GM19324 (cell line): ENCODE measurements around the gene MCF2L.

Experiments used
- ATAC-seq: cut with Tn5 transposase; IDR thresholded peaks from one replicate; pipeline ENCODE4 v1.9.1; 2021; ENCODE audit warnings: mild to moderate bottlenecking, moderate library complexity; ENCODE audit not compliant: unreplicated experiment, low FRiP score

The MCF2L gene

GRCh38 chr13:112963641-112964040 is 5.4 kb upstream of the MCF2L start:
- no peak for ATAC-seq

DNA sequence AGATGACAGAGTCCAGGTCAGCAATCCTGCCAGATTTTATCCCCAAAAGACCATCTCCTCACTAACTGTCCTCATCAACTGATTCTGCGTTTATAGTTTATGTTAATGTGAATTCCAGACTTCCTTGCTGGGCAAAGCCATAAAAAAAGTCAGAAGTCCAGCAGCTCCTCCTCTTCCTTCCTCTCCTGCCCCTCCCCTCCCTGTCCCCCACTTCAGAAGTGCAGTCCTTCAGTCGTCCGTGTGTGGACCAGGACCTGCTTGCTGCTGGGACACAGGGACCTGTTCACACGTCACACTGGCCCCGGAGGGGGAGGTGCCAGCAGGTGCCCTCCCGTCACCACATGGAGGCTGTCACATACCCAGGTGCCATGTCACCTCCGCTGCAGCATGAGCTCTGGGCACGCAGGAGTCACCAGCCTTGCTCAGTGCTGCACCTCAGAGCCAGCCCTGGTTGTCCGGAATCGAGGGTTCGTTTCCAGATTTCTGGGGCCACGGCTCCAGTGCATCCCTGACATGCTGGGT is 4.0 kb upstream of the MCF2L start:
- no peak for ATAC-seq

DNA sequence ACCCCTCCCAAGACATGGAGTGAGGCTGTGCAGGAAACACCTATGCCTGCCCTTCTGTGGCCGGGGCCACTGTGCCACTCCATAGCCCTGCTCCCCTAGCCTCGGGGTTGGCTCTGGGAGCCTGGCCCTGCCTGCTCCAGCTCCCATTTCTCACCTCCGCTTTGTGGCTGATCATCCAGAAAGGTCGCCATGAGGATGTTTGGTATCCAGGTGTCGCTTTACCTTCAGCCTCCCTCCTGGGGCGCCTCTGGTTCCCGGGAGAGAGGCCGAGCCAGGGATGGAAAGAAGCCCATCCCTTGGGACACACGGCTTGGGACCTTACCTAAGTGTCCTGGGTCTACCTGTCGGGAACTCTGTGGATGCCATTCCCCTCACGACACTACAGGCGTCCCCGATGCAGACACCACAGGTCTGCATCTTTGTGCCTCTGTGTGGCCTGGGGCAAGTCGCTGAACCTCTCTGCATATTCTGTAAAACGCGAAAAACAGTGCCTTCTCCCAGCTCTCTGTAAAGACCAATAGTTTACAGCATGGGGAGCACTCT is 3.4 kb upstream of the MCF2L start:
- no peak for ATAC-seq

DNA sequence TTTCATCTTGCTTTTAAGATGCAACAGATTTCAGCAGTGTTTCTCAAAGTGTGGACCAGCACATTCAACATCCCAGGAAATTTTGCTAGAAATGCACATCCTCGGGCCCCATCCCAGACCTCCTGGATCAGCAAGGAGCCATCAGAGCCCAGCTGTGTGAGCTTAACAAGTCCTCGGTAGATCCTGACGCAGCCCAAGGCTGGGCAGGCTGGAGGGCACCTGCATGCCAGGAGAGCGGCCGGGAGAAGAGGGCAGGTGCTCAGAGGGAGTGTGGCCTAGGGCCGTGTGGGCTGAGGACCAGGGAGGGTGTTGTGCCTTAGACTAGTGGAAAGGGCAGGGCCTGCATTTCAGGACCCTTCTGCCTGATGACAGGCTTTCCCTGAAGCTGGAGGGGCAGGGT is 2.2 kb upstream of the MCF2L start:
- no peak for ATAC-seq

DNA sequence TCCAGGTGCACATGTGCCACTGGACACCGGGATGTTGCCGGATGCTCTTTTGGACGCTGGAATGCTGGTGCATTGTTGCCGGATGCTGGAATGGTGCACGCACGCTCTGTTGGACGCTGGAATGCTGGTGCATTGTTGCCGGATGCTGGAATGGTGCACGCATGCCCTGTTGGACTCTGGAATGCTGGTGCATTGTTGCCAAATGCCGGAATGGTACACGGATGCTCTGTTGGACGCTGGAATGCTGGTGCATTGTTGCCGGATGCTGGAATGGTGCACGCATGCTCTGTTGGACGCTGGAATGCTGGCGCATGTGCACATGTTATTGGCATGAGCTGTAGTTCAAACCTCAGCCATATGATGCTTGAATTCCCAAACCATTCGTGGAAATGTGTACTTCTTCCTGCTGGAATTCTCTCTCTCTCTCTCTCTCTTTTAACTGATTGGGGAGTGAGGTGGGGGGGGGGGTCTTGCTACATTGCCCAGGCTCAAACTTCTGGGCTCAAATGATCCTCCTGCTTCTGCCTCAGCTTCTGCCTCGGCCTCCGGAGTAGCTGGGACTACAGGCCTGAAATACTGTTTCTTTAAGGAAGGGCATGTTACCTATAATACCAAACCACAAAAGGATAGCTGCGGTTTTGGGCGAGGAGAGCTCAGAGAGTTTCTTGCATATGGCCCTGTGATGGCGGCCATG is 1.2 kb upstream of the MCF2L start:
- ATAC-seq = no peak

GRCh38 chr13:112968380-112968909 is 569 bp upstream of the MCF2L start:
- no peak for ATAC-seq

DNA sequence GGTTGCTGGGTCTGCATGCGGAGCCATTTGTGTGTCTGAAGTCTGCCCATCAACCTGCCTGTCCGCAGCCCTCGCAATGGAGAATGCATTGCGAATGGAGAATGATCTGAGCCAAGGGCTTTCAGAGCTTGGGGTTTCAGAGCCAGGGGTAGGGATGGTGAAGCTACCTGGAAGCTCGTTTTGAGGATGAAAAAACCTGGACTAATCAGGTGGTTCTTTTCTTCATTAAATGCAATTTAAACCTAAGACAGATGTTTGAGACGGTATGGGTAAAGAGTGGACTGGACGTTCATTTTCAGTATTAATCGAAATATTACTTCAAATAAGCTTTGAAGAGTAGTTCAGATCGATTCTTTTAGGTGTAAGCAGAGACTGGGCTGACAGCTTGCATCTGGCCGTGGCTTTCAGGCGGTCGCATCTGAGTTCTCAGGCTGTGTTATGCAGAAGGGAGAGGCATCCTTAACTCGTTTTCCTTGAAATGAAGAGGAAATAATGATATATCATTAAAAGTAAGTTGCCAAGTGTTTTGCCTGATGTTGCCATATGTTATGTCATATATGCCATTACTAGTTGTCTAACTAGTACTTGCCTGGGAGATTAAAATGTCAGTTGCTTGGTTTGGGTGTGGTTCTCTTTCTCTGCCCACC is 801 bp downstream of the MCF2L start:
- no peak for ATAC-seq

DNA sequence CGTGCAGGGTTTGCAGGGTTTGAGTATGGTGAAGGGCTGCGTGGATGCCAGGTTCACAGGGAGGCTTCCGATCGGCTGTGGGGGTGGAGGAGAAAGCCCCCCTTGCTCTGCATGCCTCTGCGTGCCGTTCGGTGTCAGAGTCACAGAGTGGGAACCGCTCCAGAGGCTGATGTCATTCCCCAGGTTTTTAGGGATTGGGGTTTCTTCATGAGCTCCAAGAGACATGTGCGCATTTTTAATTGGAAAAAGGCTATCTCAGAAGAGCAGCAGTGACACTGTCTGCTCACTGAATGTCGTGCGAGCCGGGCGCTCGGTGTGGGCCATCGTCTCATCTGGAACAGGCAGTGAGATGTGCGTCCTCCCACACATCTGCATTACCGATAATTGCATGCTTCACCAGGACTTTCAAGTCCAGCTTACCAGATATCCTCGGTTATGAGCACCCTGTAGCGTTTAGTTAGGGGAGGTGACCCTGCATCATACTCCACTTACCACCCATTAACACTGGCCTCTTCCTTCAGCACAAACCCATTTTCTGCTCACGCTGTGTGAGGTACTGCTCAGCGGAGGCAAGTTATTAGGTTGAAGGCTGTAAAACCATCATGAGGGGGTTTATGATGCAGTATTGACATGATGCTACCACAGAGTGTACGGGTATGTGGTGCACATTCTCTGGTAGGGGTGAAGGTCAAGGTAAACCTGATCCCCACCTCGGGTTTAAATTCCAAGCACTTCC is 1.7 kb downstream of the MCF2L start:
- no peak for ATAC-seq

- no peak for ATAC-seq
These were observed 2.3 kb downstream of the MCF2L start for GRCh38 chr13:112971288-112971643.

DNA sequence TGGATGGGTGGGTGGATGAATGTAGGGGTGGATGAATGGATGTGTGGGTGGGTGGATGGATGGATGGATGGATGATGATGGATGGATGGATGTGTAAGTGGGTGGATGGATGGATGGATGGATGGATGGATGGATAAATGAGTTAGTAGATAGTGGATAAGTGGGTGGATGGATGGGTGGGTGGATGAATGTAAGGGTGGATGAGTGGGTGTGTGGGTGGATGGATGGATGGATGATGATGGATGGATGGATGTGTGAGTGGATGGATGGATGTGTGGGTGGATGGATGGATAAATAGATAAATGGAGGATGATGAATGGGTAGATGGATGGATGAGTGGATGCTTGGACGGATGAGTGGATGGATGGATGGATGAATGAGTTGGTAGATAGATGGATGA is 3.2 kb downstream of the MCF2L start:
- no peak for ATAC-seq

GRCh38 chr13:112972867-112973576 is 4.0 kb downstream of the MCF2L start:
- ATAC-seq = no peak

GRCh38 chr13:112973577-112973951 is 4.5 kb downstream of the MCF2L start:
- no peak for ATAC-seq

- no peak for ATAC-seq
These were observed 5.1 kb downstream of the MCF2L start for GRCh38 chr13:112974125-112974524.

GRCh38 chr13:112974671-112975070 is 5.7 kb downstream of the MCF2L start:
- no peak for ATAC-seq

GRCh38 chr13:112975401-112975939 is 6.5 kb downstream of the MCF2L start:
- ATAC-seq = no peak

- no peak for ATAC-seq
These were observed 7.5 kb downstream of the MCF2L start for GRCh38 chr13:112976526-112976925.

GRCh38 chr13:112977091-112977490 is 8.1 kb downstream of the MCF2L start:
- no peak for ATAC-seq

DNA sequence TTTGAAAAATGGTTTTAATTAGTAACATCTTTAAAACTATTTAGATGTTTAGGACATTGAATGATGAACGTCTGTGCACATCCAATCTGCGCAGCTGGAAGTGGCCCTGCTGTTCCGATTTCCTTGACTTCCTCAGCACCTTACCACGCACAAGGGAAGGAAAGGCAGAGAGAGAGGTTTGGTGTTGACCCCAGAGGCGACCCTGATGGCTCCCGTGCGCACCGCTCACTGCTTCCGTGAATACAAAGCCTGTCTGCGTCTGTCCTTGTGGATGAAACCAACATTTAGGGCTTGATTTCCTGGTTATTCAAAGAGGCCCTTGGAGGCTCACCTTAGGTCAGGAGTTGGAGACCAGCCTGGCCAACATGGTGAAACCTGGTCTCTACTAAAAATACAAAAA is 8.5 kb downstream of the MCF2L start:
- ATAC-seq = no peak

DNA sequence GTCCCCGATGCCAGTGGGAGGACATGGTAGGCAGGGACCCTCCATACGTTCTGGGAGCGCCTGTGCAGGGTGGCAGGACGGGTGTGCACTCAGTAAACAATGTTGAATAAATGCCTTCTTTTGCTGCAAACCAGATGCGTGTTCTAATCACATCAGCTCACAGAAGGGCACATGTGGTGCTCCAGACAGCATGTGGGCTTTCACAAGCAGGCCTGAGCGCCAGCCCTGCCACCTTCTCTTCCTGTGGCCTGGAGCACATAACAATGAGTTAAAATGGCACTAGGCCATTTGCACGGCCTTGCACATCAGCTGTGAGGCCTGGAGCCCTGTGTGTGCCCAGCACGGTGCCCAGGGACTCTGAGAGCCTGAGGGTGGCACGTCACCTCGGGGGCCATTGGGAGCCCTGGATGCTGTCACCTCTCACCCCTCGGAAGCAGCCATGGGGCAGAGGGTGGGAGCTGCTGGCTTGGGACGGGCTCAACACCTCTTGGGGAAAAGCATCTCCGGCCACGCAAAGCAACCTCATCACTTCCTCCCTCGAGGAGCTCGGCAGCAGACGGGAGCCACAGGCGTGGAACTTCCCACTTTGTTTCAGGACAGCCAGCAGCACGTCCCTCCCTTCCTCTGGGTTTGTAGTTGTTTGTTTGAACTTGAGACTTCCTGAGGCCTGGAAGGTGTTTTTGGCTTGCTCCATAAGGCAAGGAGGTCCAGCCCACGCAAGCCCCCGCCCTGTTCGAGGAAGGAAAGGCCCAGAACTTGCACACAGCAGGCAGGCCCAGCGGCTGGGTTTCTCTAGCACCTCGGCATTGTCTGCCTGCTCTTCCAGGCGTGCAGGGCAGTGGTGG is 9.8 kb downstream of the MCF2L start:
- ATAC-seq = no peak
